Prostate gland (tissue), 2 donors: Measurements from ENCODE around the gene SLC13A5. TPM values are rescaled to one million over a fixed set of nuclear protein-coding genes. Genes with fewer than 3 reads are reported as not detected.

ENCODE experiments used
- DNase-seq: peaks from one replicate; pipeline ENCODE4 v3.0.0-alpha.2; 2019; ENCODE audit warnings: low spot score
- H3K27ac ChIP-seq, 2 donors: fragments of 200-600 bp; sonication (generic); 2 replicates each; pipeline ENCODE4 v1.5.1; 2017 to 2019
- H3K27me3 ChIP-seq: fragments of 200-600 bp; sonication (generic); replicated peaks from 2 replicates; pipeline ENCODE4 v1.5.1; 2019; ENCODE audit not compliant: insufficient read depth
- H3K36me3 ChIP-seq, 2 donors: fragments of 200-600 bp; sonication (generic); 1 replicate in 1 of 2; 2 replicates in 1 of 2; pipeline versions ENCODE4 v1.5.1 to v1.8.1; 2017 to 2019
- H3K4me1 ChIP-seq: fragments of 200-600 bp; sonication (generic); replicated peaks from 2 replicates; pipeline ENCODE4 v1.5.1; 2019
- H3K4me3 ChIP-seq, 2 donors: fragments of 200-600 bp; sonication (generic); 2 replicates each; pipeline ENCODE4 v1.5.1; 2017 to 2019
- H3K9me3 ChIP-seq: fragments of 200-600 bp; sonication (generic); 2 replicates; pipeline ENCODE4 v1.5.1; 2017
- POLR2A ChIP-seq: fragments of 450-650 bp; IDR thresholded peaks from one replicate; pipeline ENCODE4 v1.6.1; 2016; ENCODE audit warnings: antibody characterized with exemption, mild to moderate bottlenecking
- POLR2AphosphoS5 ChIP-seq: sonication (generic); formaldehyde crosslinking; IDR thresholded peaks from one replicate; pipeline ENCODE4 v1.6.1; 2017; ENCODE audit warnings: antibody characterized with exemption
- WGBS: methylation state at CpG from one replicate; pipeline ENCODE4 v1.1.5; 2018; 5-methylcytosine and 5-hydroxymethylcytosine counted together
- intact Hi-C: fragments of 100-400 bp; cut with DNase I; formaldehyde crosslinking; loops from one replicate; pipeline ENCODE4 v1.14.2; 2022
- total RNA-seq, 2 donors: library from RNA; depleted of rRNA; stranded (reverse); fragments of >200 nt; gene quantifications; one replicate each; pipeline ENCODE4 v1.1.0, GENCODE V29; 2016
- TF ChIP-seq, protein P1 (sequence below), 4 experiments: fragments of 200-600 bp in 2 of 4; fragments of 450-650 bp in 2 of 4; sonication (generic) in 2 of 4; IDR thresholded peaks; 1 replicate in 3 of 4; 2 replicates in 1 of 4; pipeline ENCODE4 v1.5.1; 2016 to 2019; ENCODE audit warnings: antibody characterized with exemption in 4 of 4, mild to moderate bottlenecking in 2 of 4, moderate library complexity in 2 of 4

The SLC13A5 gene
- total RNA-seq, 2 donors from 2014 or later = 1.1 to 1.6 TPM

GRCh38 chr17:6679241-6679640, 33.9 kb downstream of the SLC13A5 start:
- no peaks in the 10 kb centered on the region for H3K27me3 ChIP-seq
- TF ChIP-seq, protein P1, sequence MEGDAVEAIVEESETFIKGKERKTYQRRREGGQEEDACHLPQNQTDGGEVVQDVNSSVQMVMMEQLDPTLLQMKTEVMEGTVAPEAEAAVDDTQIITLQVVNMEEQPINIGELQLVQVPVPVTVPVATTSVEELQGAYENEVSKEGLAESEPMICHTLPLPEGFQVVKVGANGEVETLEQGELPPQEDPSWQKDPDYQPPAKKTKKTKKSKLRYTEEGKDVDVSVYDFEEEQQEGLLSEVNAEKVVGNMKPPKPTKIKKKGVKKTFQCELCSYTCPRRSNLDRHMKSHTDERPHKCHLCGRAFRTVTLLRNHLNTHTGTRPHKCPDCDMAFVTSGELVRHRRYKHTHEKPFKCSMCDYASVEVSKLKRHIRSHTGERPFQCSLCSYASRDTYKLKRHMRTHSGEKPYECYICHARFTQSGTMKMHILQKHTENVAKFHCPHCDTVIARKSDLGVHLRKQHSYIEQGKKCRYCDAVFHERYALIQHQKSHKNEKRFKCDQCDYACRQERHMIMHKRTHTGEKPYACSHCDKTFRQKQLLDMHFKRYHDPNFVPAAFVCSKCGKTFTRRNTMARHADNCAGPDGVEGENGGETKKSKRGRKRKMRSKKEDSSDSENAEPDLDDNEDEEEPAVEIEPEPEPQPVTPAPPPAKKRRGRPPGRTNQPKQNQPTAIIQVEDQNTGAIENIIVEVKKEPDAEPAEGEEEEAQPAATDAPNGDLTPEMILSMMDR (IDR thresholded peaks at IDR 0.05) = no peak
- TF ChIP-seq POLR2AphosphoS5 (no peak), POLR2A (no peak)
- WGBS = 76% methylated on average over 6 of the region's 6 CpGs
- H3K4me1 ChIP-seq = no peaks in the 10 kb centered on the region
- intact Hi-C loops = no loop called here
- H3K4me3 ChIP-seq = no peak overlapping the region
- no peak overlapping the region for H3K27ac ChIP-seq
- DNase-seq = no peak
- no peaks in the 10 kb centered on the region for H3K36me3 ChIP-seq
- H3K9me3 ChIP-seq = no peaks in the 10 kb centered on the region

GRCh38 chr17:6677946-6678345, 35.2 kb downstream of the SLC13A5 start:
- intact Hi-C loops = no loop called here
- no peaks in the 10 kb centered on the region for H3K36me3 ChIP-seq
- H3K27me3 ChIP-seq = no peaks in the 10 kb centered on the region
- no peak for TF ChIP-seq POLR2A
- WGBS = 76% methylated on average over 7 of the region's 7 CpGs
- no peak overlapping the region for H3K27ac ChIP-seq
- H3K4me1 ChIP-seq = no peaks in the 10 kb centered on the region
- no peaks in the 10 kb centered on the region for H3K9me3 ChIP-seq
- DNase-seq = no peak
- no peak overlapping the region for H3K4me3 ChIP-seq

DNA sequence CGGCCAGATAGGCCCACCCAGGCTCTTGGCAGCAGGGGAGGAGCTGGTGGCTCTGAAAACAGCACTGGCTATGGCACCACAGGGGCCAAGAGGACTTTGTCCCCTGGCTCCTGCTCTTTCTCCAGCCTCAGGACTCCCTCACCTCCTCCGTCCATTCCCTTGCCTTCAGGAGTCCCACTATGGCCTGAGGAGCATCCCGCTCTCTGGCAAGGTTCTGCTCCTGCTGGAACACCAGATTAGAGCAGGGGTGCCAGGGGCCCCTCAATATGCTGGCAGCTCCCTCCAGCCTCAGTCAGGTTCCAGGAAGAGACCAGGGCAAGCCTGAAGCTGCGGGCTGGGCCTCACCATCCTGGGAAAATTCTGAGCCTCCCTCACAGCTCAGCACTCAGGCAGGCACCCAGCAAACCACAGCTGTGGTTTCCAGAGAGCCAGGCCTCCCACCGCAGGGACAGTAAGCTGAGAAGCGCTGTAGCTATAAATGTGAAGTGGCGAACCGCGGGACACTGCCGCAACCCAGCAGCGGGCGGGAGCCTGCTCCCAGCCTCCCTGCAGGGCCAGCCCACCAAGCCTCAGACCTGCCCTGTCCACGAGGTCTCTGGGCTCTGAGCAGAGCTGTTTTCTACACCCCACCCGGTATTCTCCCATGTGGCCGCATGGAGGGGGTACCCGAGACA, 35.9 kb downstream of the SLC13A5 start:
- Histone ChIP-seq H3K4me3 (no peak overlapping the region), H3K27me3 (no peaks in the 10 kb centered on the region), H3K4me1 (no peaks in the 10 kb centered on the region), H3K27ac (no peak overlapping the region), H3K9me3 (no peaks in the 10 kb centered on the region), H3K36me3 (no peaks in the 10 kb centered on the region)
- no peak for DNase-seq
- TF ChIP-seq POLR2AphosphoS5 = no peak
- TF ChIP-seq, protein P1 (IDR thresholded peaks at IDR 0.05) = no peak
- TF ChIP-seq POLR2A = no peak
- intact Hi-C loops = no loop called here
- WGBS = 38% methylated on average over 12 of the region's 16 CpGs

GRCh38 chr17:6676802-6677157, 36.4 kb downstream of the SLC13A5 start:
- TF ChIP-seq, protein P1 (IDR thresholded peaks at IDR 0.05) = no peak
- TF ChIP-seq POLR2AphosphoS5 = no peak
- Histone ChIP-seq H3K27ac (no peak overlapping the region), H3K36me3 (no peaks in the 10 kb centered on the region), H3K27me3 (no peaks in the 10 kb centered on the region), H3K4me1 (no peaks in the 10 kb centered on the region), H3K4me3 (no peak overlapping the region), H3K9me3 (no peaks in the 10 kb centered on the region)
- no peak for DNase-seq
- intact Hi-C loops = no loop called here
- WGBS = 72% methylated on average over 6 of the region's 6 CpGs

DNA sequence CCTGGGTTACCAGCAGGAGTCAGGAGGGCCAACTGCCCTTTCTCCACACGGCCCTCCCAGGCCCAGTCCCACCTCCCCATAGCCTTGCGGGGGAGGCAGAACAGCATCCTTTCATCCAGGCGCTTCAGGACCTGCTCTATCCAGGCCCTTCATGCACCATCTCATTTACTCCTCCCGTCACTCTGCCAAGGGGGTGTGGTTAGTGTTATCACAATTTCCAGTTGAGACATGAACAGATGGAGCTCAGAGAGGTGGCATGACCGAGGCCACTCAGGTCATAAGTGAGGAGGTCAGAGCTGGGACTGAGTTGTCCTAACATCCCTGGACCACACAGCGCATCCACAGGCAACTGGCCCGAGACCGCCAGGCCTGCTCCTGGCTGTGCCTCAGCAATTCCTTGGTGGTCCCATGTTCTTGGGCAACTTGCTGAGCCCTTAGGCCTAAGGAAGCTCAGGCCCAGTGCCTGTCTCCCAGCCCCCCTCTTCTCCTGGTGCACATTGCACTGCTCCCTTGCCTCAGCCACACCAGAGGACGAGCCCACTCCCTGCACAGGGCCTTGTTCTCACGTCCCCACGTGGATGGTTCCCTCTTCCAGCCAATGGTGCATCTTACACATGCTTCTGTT, 37.9 kb downstream of the SLC13A5 start:
- TF ChIP-seq, protein P1 (IDR thresholded peaks at IDR 0.05) = no peak
- TF ChIP-seq POLR2AphosphoS5 (no peak), POLR2A (no peak)
- intact Hi-C loops = no loop called here
- no peaks in the 10 kb centered on the region for H3K36me3 ChIP-seq
- H3K27me3 ChIP-seq = no peaks in the 10 kb centered on the region
- no peaks in the 10 kb centered on the region for H3K4me1 ChIP-seq
- no peak overlapping the region for H3K27ac ChIP-seq
- DNase-seq = no peak
- 82% methylated on average over 11 of the region's 11 CpGs for WGBS
- H3K4me3 ChIP-seq = no peak overlapping the region
- H3K9me3 ChIP-seq = no peaks in the 10 kb centered on the region
